Measurements from ENCODE around the gene CRYGS.
"Not testable (repeated sequence)": the region's sequence is repeated elsewhere in the genome, so short reads cannot be mapped to it uniquely, and the experiment has no call there.

Gene CRYGS

DNA sequence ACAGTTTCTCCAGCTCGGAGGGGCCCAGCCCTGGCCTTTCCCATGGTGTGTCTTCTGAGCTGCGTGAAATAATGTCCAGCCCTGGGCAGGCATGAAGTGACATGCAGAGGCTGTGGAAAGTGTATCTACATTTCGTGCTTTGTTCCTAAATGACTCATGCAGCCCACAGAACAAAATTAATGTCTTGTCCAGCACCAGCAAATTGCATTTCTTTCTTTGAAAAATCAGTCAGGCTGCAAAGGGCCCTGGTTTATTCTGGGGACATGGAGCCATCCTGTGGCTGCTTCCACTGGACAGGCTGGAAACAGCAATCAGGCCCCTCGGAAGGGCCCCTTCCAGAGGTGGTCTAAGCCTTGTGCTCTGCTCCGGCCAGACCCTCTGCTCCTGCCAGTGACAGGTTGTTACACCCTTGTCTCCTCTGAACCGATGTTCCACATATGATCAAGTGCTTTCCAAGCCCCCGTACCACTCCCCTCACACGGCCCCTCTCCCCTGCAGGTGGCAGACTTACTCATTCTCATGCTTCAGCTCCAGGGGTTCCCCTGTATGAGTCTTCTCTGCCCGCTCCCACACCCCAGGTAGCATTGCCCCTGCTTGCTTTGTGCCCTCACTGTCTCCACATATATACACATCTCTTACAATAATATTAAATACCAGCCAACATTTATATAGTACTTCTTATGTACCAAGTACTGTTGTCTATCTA, 33.7 kb downstream of the CRYGS start:
- peak; percentile 22 for TF ChIP-seq CTCF (IDR thresholded peaks at IDR 0.05; ENCODE audit: low read depth, low read length)
- peak; percentile 15 for DNase-seq (ENCODE audit: low read depth, low spot score)
- no peak overlapping the region for H3K4me3 ChIP-seq (ENCODE audit: low read depth, low read length)
- in situ Hi-C loops (cut with HindIII; ENCODE audit: low sequenced_read_pairs): no loop called here

DNA sequence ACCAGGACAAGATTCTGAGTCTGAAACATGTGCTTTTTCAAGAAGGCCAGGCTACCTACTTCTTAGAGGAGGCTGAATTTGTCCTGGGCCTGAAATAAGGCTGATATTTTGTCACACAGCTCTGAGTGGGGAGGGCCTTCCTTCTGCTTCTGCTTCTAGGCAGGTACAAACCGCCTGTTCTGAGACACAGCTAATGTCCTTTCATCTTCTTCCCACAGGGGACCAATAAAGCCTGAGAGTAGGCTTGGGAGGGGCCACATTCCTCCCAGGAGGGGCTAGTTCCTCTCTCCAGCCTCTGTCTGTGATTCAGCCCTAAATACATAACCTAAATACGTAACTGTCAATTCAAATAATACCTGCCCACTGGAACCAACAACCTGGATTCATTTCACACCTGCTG, 34.8 kb downstream of the CRYGS start:
- no peak for TF ChIP-seq CTCF (IDR thresholded peaks at IDR 0.05; ENCODE audit: low read depth, low read length)
- DNase-seq (ENCODE audit: low read depth, low spot score): no peak
- no peak overlapping the region for H3K4me3 ChIP-seq (ENCODE audit: low read depth, low read length)
- in situ Hi-C loops (cut with HindIII; ENCODE audit: low sequenced_read_pairs): no loop called here

DNA sequence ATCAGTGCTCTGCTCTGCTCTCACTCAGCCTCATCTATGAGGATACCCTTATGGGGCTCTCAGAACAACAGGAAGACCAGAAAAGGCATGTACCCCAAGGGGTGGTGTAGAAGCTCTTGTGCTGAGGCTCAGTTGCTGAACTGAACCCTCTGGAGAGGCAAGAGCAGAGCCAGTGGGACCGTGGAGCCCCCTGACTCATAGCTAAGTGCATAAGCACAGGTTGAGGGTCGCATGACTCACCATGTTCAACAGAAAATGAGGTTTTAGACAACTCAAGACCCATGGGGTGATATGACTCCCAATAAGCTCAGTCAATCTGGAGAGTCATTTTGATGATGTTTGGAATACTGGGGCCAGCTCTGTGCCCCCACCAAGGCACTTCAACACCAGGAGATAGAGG, 37.3 kb downstream of the CRYGS start:
- DNase-seq (ENCODE audit: low read depth, low spot score): peak; percentile 23
- in situ Hi-C loops (cut with HindIII; ENCODE audit: low sequenced_read_pairs): no loop called here
- H3K4me3 ChIP-seq (ENCODE audit: low read depth, low read length): no peak overlapping the region
- TF ChIP-seq CTCF (IDR thresholded peaks at IDR 0.05; ENCODE audit: low read depth, low read length): no peak

GRCh38 chr3:186506191-186506739, 37.9 kb downstream of the CRYGS start:
- TF ChIP-seq CTCF (IDR thresholded peaks at IDR 0.05; ENCODE audit: low read depth, low read length): no peak
- in situ Hi-C loops (cut with HindIII; ENCODE audit: low sequenced_read_pairs): no loop called here
- no peak overlapping the region for H3K4me3 ChIP-seq (ENCODE audit: low read depth, low read length)
- no peak for DNase-seq (ENCODE audit: low read depth, low spot score)

DNA sequence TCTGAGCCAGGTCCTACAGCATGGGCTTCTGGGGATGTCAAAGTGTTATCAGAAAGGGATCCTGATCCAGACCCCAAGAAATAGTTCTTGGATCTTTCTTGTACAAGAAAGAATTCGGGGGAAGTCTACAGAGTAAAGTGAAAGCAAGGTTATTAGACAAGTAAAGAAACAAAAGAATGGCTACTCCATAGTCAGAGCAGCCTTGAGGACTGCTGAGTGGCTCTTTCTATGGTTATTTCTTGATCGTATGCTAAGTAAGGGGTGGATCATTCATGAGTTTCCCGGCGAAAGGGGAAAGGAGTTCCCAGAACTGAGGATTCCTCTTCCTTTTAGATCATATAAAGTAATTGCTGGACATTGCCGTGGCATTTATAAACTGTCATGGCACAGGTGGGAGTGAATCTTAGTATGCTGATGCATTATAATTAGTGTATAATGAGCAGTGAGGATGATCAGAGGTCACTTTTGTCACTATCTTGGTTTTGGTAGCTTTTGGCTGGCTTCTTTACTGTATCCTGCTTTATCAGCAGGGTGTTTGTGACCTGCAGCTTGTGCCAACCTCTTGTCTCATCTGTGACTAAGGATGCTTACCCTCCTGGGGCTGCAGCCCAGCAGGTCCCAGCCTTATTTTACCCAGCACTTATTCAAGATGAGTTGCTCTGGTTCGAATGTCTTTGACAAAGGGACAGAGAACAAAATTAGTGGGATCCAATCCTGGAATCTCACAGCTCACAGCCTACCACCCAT, 41.0 kb downstream of the CRYGS start:
- TF ChIP-seq CTCF (IDR thresholded peaks at IDR 0.05; ENCODE audit: low read depth, low read length): no peak
- no peak overlapping the region for H3K4me3 ChIP-seq (ENCODE audit: low read depth, low read length)
- in situ Hi-C loops (cut with HindIII; ENCODE audit: low sequenced_read_pairs): no loop called here
- no peak for DNase-seq (ENCODE audit: low read depth, low spot score)

- no peak for TF ChIP-seq CTCF (IDR thresholded peaks at IDR 0.05; ENCODE audit: low read depth, low read length)
- no peak for DNase-seq (ENCODE audit: low read depth, low spot score)
- H3K4me3 ChIP-seq (ENCODE audit: low read depth, low read length): no peak overlapping the region
- in situ Hi-C loops (cut with HindIII; ENCODE audit: low sequenced_read_pairs): no loop called here
Measured at GRCh38 chr3:186502138-186502948, 41.8 kb downstream of the CRYGS start.

DNA sequence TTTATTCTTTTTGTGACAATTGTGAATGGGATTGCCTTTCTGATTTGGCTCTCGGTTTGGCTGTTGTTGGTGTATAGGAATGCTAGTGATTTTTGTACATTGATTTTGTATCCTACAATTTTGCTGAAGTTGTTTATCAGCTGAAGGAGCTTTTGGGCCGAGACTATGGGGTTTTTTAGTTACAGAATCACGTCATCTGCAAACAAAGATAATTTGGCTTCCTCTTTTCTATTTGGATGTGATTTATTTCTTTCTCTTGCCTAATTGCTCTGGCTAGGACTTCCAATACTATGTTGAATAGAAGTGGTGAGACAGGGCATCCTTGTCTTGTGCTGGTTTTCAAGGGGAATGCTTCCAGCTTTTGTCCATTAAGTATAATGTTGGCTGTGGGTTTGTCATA, 44.2 kb downstream of the CRYGS start:
- H3K4me3 ChIP-seq (ENCODE audit: low read depth, low read length); DNase-seq (ENCODE audit: low read depth, low spot score); in situ Hi-C loops (cut with HindIII; ENCODE audit: low sequenced_read_pairs): not testable (repeated sequence)

DNA sequence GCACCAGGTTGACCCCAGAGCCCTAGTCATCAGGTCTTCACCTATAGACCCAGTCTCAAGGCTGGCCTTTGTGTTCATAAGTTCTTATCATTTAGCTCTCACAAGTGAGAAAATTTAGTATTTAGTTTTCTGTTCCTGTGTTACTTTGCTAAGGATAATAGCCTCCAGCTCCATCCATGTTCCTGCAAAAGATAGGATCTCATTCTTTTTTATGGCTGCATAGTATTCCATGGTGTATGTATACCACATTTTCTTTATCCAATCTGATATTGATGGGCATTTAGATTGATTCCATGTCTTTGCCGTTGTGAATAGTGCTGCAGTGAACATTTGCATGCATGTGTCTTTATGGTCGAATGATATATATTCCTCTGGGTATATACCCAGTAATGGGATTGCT, 46.2 kb downstream of the CRYGS start:
- DNase-seq (ENCODE audit: low read depth, low spot score); H3K4me3 ChIP-seq (ENCODE audit: low read depth, low read length); in situ Hi-C loops (cut with HindIII; ENCODE audit: low sequenced_read_pairs): not testable (repeated sequence)

Data from astrocyte of the spinal cord (primary cell).